GM12801 (cell line): Measurements from ENCODE around the gene TBX18.

Experiments used
- TF ChIP-seq, protein P1 (sequence below): IDR thresholded peaks from one replicate; pipeline ENCODE4 v1.5.1; 2011; ENCODE audit warnings: control low read depth; ENCODE audit not compliant: insufficient read length; ENCODE audit errors: extremely low read depth

TBX18 gene

GRCh38 chr6:84798257-84798656, 33.9 kb upstream of the TBX18 start:
- TF ChIP-seq, protein P1, sequence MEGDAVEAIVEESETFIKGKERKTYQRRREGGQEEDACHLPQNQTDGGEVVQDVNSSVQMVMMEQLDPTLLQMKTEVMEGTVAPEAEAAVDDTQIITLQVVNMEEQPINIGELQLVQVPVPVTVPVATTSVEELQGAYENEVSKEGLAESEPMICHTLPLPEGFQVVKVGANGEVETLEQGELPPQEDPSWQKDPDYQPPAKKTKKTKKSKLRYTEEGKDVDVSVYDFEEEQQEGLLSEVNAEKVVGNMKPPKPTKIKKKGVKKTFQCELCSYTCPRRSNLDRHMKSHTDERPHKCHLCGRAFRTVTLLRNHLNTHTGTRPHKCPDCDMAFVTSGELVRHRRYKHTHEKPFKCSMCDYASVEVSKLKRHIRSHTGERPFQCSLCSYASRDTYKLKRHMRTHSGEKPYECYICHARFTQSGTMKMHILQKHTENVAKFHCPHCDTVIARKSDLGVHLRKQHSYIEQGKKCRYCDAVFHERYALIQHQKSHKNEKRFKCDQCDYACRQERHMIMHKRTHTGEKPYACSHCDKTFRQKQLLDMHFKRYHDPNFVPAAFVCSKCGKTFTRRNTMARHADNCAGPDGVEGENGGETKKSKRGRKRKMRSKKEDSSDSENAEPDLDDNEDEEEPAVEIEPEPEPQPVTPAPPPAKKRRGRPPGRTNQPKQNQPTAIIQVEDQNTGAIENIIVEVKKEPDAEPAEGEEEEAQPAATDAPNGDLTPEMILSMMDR = no peak

DNA sequence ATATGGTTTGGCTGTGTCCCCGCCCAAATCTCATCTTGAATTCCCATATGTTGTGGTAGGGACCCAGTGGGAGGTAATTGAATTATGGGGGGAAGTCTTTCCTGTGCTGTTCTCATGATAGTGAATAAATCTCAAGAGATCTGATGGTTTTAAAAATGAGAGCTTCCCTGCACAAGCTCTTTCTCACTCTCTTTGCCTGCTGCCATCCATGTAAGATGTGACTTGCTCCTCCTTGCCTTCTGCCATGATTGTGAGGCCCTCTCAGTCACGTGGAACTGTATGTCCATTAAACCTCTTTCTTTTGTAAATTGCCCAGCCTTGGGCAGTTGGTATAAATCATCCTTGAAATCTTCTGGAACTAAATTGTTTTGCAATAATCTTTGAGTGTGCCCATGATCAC, 31.9 kb upstream of the TBX18 start:
- TF ChIP-seq, protein P1 = no peak

DNA sequence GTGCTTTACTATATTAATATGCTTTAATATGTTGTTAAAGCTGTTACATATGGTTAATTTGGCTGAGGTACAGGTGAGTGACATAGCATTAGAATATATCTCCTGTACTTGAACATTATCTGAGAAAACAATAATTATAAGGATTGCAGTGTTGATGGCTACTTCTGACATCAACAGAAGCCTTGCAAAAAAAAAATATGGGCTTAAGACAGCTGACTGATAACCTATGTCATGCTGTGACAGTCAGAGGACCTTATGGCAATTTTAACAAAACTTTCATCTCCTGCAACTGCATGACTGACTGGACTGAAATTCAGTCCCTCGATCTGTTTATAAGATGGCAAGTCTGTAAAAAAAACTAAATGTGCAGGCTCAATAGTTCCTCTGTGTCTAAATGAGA, 27.5 kb upstream of the TBX18 start:
- TF ChIP-seq, protein P1 = no peak

- TF ChIP-seq, protein P1 = no peak
Measured at GRCh38 chr6:84791233-84791632, 26.8 kb upstream of the TBX18 start.

- TF ChIP-seq, protein P1 = no peak
Measured at GRCh38 chr6:84789170-84789569, 24.8 kb upstream of the TBX18 start.

DNA sequence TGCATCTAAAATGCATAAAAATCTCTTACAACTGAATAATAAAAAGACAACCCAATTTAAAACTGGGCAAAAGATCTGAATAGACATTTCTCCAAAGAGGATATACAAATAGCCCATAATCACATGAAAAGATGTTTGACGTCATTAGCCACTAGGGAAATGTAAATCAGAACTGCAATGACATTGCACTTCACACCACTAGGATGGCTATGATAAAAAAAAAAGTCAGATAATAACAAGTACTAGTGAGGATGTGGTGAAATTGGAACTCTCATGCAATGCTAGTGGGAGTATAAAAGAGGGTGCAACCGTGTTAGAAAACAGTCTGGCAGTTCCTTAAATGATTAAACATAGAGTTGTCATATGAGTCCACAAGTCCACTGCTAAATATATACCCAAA, 24.3 kb upstream of the TBX18 start:
- TF ChIP-seq, protein P1 = no peak

DNA sequence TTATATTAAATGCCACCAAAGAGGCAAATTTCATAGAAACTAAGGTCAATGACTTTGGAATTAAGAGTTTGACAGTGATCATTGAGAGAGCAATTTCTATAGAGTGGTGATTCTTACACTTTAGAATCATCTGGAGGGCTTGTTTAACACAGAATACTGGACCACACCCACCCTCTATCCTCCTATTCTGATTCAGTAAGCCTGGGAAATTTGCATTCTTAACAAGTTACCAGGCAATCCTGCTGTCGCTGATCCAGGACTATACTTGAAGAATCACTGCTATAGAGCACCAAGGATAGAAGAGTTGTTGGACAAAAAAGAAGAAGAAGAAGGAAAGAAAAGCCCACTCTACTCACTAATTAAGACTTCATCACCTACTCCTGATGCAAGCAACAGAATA, 21.3 kb upstream of the TBX18 start:
- TF ChIP-seq, protein P1 = no peak

- TF ChIP-seq, protein P1 = no peak
Measured at GRCh38 chr6:84779917-84780316, 15.5 kb upstream of the TBX18 start.
